Fibroblast of lung (primary cell): ENCODE measurements around the gene MAGEL2. TPM values are rescaled to one million over a fixed set of nuclear protein-coding genes. Genes with fewer than 3 reads are reported as not detected.

Experiments
- DNase-seq, 2 donors: peaks; one replicate each; pipeline versions ENCODE4 v3.0.0 to v3.0.0-alpha.2; 2010; ENCODE audit warnings: low read depth in 2 of 2
- H2AFZ ChIP-seq: 2 replicates; pipeline ENCODE4 v1.5.1; 2012; ENCODE audit warnings: low read length, control low read depth, inconsistent platforms
- H3K27ac ChIP-seq: 2 replicates; pipeline ENCODE4 v1.5.1; 2011; ENCODE audit warnings: low read length, control low read depth; ENCODE audit not compliant: insufficient read depth
- H3K27me3 ChIP-seq: 2 replicates; pipeline ENCODE4 v1.5.1; 2011; ENCODE audit warnings: mild to moderate bottlenecking, low read length; ENCODE audit not compliant: control insufficient read depth, insufficient read depth
- H3K36me3 ChIP-seq: 2 replicates; pipeline ENCODE4 v1.5.1; 2011; ENCODE audit warnings: low read length; ENCODE audit not compliant: control insufficient read depth, insufficient read depth
- H3K4me1 ChIP-seq: 2 replicates; pipeline ENCODE4 v1.5.1; 2011; ENCODE audit warnings: low read length; ENCODE audit not compliant: control insufficient read depth, insufficient read depth; ENCODE audit errors: extremely low read depth
- H3K4me2 ChIP-seq: 2 replicates; pipeline ENCODE4 v1.5.1; 2011; ENCODE audit warnings: low read length, control low read depth; ENCODE audit not compliant: insufficient read depth; ENCODE audit errors: extremely low read depth
- H3K4me3 ChIP-seq, 4 experiments: fragments of 200-600 bp in 1 of 4; sonication (generic) in 1 of 4; replicated peaks in 1 of 4; 2 replicates each; pipeline ENCODE4 v1.5.1; 2011 to 2016; ENCODE audit warnings: low read length in 4 of 4, low read depth in 3 of 4, mild to moderate bottlenecking in 3 of 4, control low read depth in 2 of 4, inconsistent platforms in 1 of 4, mixed read lengths in 1 of 4; ENCODE audit not compliant: insufficient read depth in 1 of 4; ENCODE audit errors: control extremely low read depth in 1 of 4
- H3K79me2 ChIP-seq: 2 replicates; pipeline ENCODE4 v1.5.1; 2012; ENCODE audit warnings: mild to moderate bottlenecking, low read length, inconsistent platforms; ENCODE audit not compliant: control insufficient read depth, insufficient read depth
- H3K9ac ChIP-seq: 2 replicates; pipeline ENCODE4 v1.5.1; 2011; ENCODE audit warnings: mild to moderate bottlenecking, low read length, control low read depth; ENCODE audit not compliant: insufficient read depth
- H3K9me3 ChIP-seq: 2 replicates; pipeline ENCODE4 v1.5.1; 2012; ENCODE audit warnings: low read depth, low read length; ENCODE audit not compliant: control insufficient read depth, insufficient read depth
- H4K20me1 ChIP-seq: 2 replicates; pipeline ENCODE4 v1.5.1; 2011; ENCODE audit warnings: low read length; ENCODE audit not compliant: control insufficient read depth, insufficient read depth; ENCODE audit errors: extremely low read depth
- EZH2 ChIP-seq: IDR thresholded peaks from 2 replicates; pipeline ENCODE4 v1.5.1; 2012; ENCODE audit warnings: low read length, control low read depth, mild to moderate bottlenecking; ENCODE audit errors: missing control alignments
- polyA plus RNA-seq, 2 donors: library from polyadenylated mRNA; depleted of rRNA in 1 of 2; stranded (reverse) in 1 of 2; unstranded in 1 of 2; fragments of >200 nt; gene quantifications; 2 replicates each; pipeline ENCODE4 v1.2.1, GENCODE V29; 2011 to 2012; ENCODE audit warnings: missing spikeins in 1 of 2
- total RNA-seq: library from RNA; depleted of rRNA; stranded (reverse); fragments of >200 nt; gene quantifications from 2 replicates; pipeline ENCODE4 v1.2.1, GENCODE V29; 2014
- TF ChIP-seq, protein P1 (sequence below), 2 donors: IDR thresholded peaks in 1 of 2; conservative IDR thresholded peaks in 1 of 2; 1 replicate in 1 of 2; 2 replicates in 1 of 2; pipeline ENCODE4 v1.5.1; 2011 to 2012; ENCODE audit warnings: low read length in 2 of 2, control low read depth in 1 of 2, inconsistent platforms in 1 of 2, low read depth in 1 of 2, mild to moderate bottlenecking in 1 of 2

Gene MAGEL2
- total and polyA plus RNA-seq, 2 donors (not counting 1 experiment from before 2014, with no cell fraction given) = under 0.01 TPM; not detected in 1

DNA sequence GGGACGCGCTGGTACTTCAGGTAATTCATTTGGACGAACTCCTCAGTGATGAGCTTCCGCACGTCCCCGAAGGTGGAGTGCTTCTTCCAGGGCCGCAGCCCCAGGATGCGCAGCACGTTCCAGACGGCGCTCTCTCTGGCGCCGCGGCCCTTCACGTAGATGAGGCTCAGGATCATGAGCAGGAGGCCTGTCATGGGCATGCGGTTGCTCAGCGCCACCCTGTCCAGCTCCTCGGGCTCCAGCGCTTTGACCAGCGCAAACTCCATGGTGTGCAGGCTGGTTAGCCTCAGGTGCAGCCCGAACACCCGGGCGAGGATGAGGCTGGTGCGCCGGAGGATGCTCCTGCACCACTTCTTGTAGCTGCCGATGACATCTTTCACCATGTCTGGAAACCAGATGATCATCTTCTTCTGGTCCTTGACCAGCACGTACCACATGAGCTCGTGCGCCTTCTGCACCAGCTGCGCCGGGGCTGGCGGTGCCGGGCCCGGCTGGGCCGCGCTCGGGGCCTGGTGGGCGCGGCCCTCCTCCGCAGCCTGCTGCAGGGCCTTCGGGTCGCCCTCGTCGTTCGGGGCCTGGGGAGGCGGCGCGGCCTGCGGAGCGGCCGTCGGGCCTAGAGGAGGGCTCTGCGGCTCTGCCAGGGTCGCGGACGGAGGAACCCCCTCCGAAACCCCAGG, 38.9 kb upstream of the MAGEL2 start:
- no peaks in the 10 kb centered on the region for H3K9me3 ChIP-seq
- H3K4me1 ChIP-seq = no peaks in the 10 kb centered on the region
- no peaks in the 10 kb centered on the region for H4K20me1 ChIP-seq
- no peaks in the 10 kb centered on the region for H3K27me3 ChIP-seq
- no peak overlapping the region for H3K9ac ChIP-seq
- H3K4me2 ChIP-seq = peak overlapping the region; percentile 44
- TF ChIP-seq, protein P1, sequence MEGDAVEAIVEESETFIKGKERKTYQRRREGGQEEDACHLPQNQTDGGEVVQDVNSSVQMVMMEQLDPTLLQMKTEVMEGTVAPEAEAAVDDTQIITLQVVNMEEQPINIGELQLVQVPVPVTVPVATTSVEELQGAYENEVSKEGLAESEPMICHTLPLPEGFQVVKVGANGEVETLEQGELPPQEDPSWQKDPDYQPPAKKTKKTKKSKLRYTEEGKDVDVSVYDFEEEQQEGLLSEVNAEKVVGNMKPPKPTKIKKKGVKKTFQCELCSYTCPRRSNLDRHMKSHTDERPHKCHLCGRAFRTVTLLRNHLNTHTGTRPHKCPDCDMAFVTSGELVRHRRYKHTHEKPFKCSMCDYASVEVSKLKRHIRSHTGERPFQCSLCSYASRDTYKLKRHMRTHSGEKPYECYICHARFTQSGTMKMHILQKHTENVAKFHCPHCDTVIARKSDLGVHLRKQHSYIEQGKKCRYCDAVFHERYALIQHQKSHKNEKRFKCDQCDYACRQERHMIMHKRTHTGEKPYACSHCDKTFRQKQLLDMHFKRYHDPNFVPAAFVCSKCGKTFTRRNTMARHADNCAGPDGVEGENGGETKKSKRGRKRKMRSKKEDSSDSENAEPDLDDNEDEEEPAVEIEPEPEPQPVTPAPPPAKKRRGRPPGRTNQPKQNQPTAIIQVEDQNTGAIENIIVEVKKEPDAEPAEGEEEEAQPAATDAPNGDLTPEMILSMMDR (conservative IDR thresholded peaks at IDR 0.05 in 1 of 2, IDR thresholded peaks at IDR 0.05 in 1 of 2; ENCODE audit: low read depth in 1 of 2, low read length in 2 of 2) = no peak
- no peak for TF ChIP-seq EZH2
- no peak overlapping the region for H3K27ac ChIP-seq
- H2AFZ ChIP-seq = no peak overlapping the region
- no peaks in the 10 kb centered on the region for H3K79me2 ChIP-seq
- DNase-seq = peak; percentile 11 to 27
- H3K4me3 ChIP-seq = peak overlapping the region in 3 of 4 experiments; percentile 40 to 56 (median 48)
- H3K36me3 ChIP-seq = no peaks in the 10 kb centered on the region

DNA sequence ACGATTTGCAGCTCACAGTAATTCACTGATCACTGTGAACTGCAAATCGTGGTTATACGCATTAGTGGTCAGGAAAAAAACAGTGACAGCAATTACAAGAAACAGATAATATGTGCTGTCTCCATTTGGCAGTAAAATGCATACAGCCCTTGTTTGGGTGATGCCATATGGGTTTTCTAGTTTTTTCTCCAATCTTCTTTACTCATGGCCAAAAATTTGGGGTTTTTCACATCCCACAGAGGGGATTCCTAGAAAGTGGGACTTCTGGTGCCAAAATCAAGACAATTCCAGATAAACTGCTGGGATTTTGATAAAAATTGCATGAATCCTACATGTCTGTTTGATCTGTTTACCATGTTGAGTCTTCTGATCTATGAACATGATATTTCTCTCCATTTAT, 23.8 kb upstream of the MAGEL2 start:
- Histone ChIP-seq H3K36me3 (no peaks in the 10 kb centered on the region), H3K4me1 (no peaks in the 10 kb centered on the region), H3K27me3 (no peaks in the 10 kb centered on the region), H3K4me3 (no peak overlapping the region), H3K4me2 (no peak overlapping the region), H3K27ac (no peak overlapping the region), H3K9ac (no peak overlapping the region), H3K9me3 (no peaks in the 10 kb centered on the region), H4K20me1 (no peaks in the 10 kb centered on the region), H3K79me2 (no peaks in the 10 kb centered on the region), H2AFZ (no peak overlapping the region)
- DNase-seq = no peak
- TF ChIP-seq EZH2 = no peak
- TF ChIP-seq, protein P1 (conservative IDR thresholded peaks at IDR 0.05 in 1 of 2, IDR thresholded peaks at IDR 0.05 in 1 of 2; ENCODE audit: low read depth in 1 of 2, low read length in 2 of 2) = no peak

GRCh38 chr15:23670970-23671369, 23.3 kb upstream of the MAGEL2 start:
- Histone ChIP-seq H3K27me3 (no peaks in the 10 kb centered on the region), H3K79me2 (no peaks in the 10 kb centered on the region), H3K4me2 (no peak overlapping the region), H2AFZ (no peak overlapping the region), H3K9me3 (no peaks in the 10 kb centered on the region), H3K9ac (no peak overlapping the region), H3K4me1 (no peaks in the 10 kb centered on the region), H3K4me3 (no peak overlapping the region), H4K20me1 (no peaks in the 10 kb centered on the region), H3K36me3 (no peaks in the 10 kb centered on the region), H3K27ac (no peak overlapping the region)
- TF ChIP-seq, protein P1 (conservative IDR thresholded peaks at IDR 0.05 in 1 of 2, IDR thresholded peaks at IDR 0.05 in 1 of 2; ENCODE audit: low read depth in 1 of 2, low read length in 2 of 2) = no peak
- TF ChIP-seq EZH2 = no peak
- DNase-seq = no peak
